VCaP (cell line): ENCODE measurements around the gene WDR73.
A peak's percentile ranks its signal among the peaks of the same experiment; 100 is the strongest.

Source experiments
- H3K27ac ChIP-seq: fragments of 450-650 bp; 2 replicates; pipeline ENCODE4 v1.5.1; 2017
- CTCF ChIP-seq: fragments of 450-650 bp; conservative IDR thresholded peaks from 2 replicates; pipeline ENCODE4 v1.5.1; 2017; ENCODE audit warnings: mild to moderate bottlenecking, moderate library complexity

The WDR73 gene

GRCh38 chr15:84653910-84654688, at the start of gene WDR73:
Gene WDR73, minus strand, starts transcription at chr15:84654283. Its CDS starts 9 bp downstream, at chr15:84654274.
- peak within 1 kb of the TSS; percentile 95 for H3K27ac ChIP-seq
- TF ChIP-seq CTCF, result no peak

GRCh38 chr15:84703808-84704207, 49.7 kb upstream of the WDR73 start:
- no peak overlapping the region for H3K27ac ChIP-seq
- no peak for TF ChIP-seq CTCF

GRCh38 chr15:84702961-84703482, 48.9 kb upstream of the WDR73 start:
- TF ChIP-seq CTCF, result no peak
- H3K27ac ChIP-seq, result no peak overlapping the region

- H3K27ac ChIP-seq, result no peak overlapping the region
- no peak for TF ChIP-seq CTCF
Measured at GRCh38 chr15:84699538-84700191, 45.6 kb upstream of the WDR73 start.

- TF ChIP-seq CTCF, result no peak
- peak overlapping the region; percentile 5; the same call in 1 of the 2 replicates for H3K27ac ChIP-seq
Measured at GRCh38 chr15:84697236-84697990, 43.3 kb upstream of the WDR73 start.

GRCh38 chr15:84696757-84697156, 42.7 kb upstream of the WDR73 start:
- no peak for TF ChIP-seq CTCF
- no peak overlapping the region; the same call in 1 of the 2 replicates for H3K27ac ChIP-seq

- no peak for TF ChIP-seq CTCF
- no peak overlapping the region for H3K27ac ChIP-seq
Measured at GRCh38 chr15:84690342-84690741, 36.3 kb upstream of the WDR73 start.
